Endodermal cell (in vitro differentiated cells): ENCODE data around the gene ZBTB46. TPM values are rescaled to one million over a fixed set of nuclear protein-coding genes. Genes with fewer than 3 reads are reported as not detected.

Experiments used
- DNase-seq: peaks from one replicate; pipeline ENCODE4 v3.0.0-alpha.2; 2017
- H3K27ac ChIP-seq: 2 replicates; pipeline ENCODE4 v1.5.1; 2013; ENCODE audit warnings: mild to moderate bottlenecking, low read depth, low read length, moderate library complexity
- H3K27me3 ChIP-seq: 2 replicates; pipeline ENCODE4 v1.6.1; 2013; ENCODE audit warnings: mild to moderate bottlenecking, low read length, moderate library complexity; ENCODE audit not compliant: insufficient read depth, control insufficient read depth, poor library complexity, severe bottlenecking
- H3K36me3 ChIP-seq: 2 replicates; pipeline ENCODE4 v1.7.0; 2013; ENCODE audit warnings: mild to moderate bottlenecking, low read length, moderate library complexity; ENCODE audit not compliant: control insufficient read depth, insufficient read depth
- H3K4me1 ChIP-seq: one replicate; pipeline ENCODE4 v1.7.0; 2013; ENCODE audit warnings: low read length; ENCODE audit not compliant: control insufficient read depth, insufficient read depth
- H3K4me3 ChIP-seq: 2 replicates; pipeline ENCODE4 v1.5.1; 2013; ENCODE audit warnings: mild to moderate bottlenecking, low read length, moderate library complexity
- H3K9ac ChIP-seq: 2 replicates; pipeline ENCODE4 v1.6.1; 2013; ENCODE audit warnings: mild to moderate bottlenecking, low read length, moderate library complexity; ENCODE audit not compliant: poor library complexity, severe bottlenecking; ENCODE audit errors: extremely low read depth
- H3K9me3 ChIP-seq: 2 replicates; pipeline ENCODE4 v1.6.1; 2013; ENCODE audit warnings: mild to moderate bottlenecking, low read length, moderate library complexity; ENCODE audit not compliant: control insufficient read depth
- H3K27ac Mint-ChIP-seq: 2 replicates; pipeline ENCODE4 v1.8.0; 2020; ENCODE audit warnings: mixed read lengths
- H3K27me3 Mint-ChIP-seq: 2 replicates; pipeline ENCODE4 v1.8.0; 2021; ENCODE audit warnings: mild to moderate bottlenecking, mixed read lengths; ENCODE audit not compliant: insufficient read depth
- H3K36me3 Mint-ChIP-seq: 2 replicates; pipeline ENCODE4 v1.8.0; 2020; ENCODE audit warnings: low read depth, mixed read lengths
- H3K4me1 Mint-ChIP-seq: 2 replicates; pipeline ENCODE4 v1.8.0; 2020; ENCODE audit warnings: mixed read lengths
- H3K4me3 Mint-ChIP-seq: 2 replicates; pipeline ENCODE4 v1.8.0; 2020; ENCODE audit warnings: mild to moderate bottlenecking, moderate library complexity, mixed read lengths
- H3K9me3 Mint-ChIP-seq: 2 replicates; pipeline ENCODE4 v1.8.0; 2020; ENCODE audit warnings: mild to moderate bottlenecking, mixed read lengths
- WGBS, 2 experiments: methylation state at CpG; one replicate each; pipeline versions ENCODE4 v1.1.5 to v1.1.7; 2013; ENCODE audit warnings: missing lambda C conversion rate in 2 of 2, mixed read lengths in 1 of 2; ENCODE audit not compliant: insufficient coverage in 1 of 2, insufficient read length in 1 of 2; 5-methylcytosine and 5-hydroxymethylcytosine counted together
- total RNA-seq, 2 donors: library from RNA; stranded (reverse); fragmentation: NEBNext Ultra II Directional in 1 of 2; extraction: Animal tissue kit (Norgen Biotek cat#: 25700) in 1 of 2; gene quantifications; 2 replicates in 1 of 2; 3 replicates in 1 of 2; pipeline ENCODE4 v1.2.1, GENCODE V29; 2021
- TF ChIP-seq, protein P1 (sequence below): fragments of 200-600 bp; sonication (generic); conservative IDR thresholded peaks from 2 replicates; pipeline ENCODE4 v1.5.0; 2021; ENCODE audit warnings: antibody characterized with exemption, mild to moderate bottlenecking

Gene ZBTB46
- total RNA-seq, 2 donors from 2014 or later: 24.9 to 25.9 TPM

DNA sequence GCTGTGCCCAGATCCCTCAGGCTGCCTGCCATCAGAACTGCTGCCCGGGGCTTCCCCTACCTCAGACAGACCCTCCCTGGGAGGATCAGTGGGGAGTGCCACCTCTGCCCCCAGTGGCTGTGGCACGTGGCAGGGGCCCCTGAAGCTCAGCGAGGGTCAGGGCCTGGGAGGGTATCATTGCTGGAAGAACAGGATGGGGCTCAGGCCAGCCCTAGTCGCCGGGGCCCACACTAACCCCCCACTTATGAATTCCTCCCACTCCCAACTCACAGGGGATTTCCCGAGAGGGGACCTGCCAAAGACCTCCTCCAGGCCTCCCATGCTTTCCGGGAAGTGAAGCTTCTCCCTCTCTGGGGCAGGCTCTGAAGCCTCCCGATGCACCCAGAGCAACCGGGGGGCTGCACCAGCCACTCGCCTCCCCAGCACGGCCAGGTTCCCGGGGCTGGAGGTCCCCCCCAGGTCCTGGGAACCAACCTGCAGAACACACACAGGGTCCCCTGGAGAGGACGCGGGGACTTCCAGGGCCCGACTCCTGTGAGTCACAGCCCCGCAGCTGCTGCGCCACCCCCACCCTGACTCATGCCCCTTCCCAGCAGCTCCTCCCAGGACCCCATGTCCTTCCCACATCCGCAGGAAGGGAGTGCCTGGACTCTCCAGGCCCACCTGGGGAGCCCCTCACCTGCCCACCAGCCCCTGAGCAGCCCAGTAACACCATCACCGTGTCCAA is 132.2 kb downstream of the ZBTB46 start:
- TF ChIP-seq, protein P1, sequence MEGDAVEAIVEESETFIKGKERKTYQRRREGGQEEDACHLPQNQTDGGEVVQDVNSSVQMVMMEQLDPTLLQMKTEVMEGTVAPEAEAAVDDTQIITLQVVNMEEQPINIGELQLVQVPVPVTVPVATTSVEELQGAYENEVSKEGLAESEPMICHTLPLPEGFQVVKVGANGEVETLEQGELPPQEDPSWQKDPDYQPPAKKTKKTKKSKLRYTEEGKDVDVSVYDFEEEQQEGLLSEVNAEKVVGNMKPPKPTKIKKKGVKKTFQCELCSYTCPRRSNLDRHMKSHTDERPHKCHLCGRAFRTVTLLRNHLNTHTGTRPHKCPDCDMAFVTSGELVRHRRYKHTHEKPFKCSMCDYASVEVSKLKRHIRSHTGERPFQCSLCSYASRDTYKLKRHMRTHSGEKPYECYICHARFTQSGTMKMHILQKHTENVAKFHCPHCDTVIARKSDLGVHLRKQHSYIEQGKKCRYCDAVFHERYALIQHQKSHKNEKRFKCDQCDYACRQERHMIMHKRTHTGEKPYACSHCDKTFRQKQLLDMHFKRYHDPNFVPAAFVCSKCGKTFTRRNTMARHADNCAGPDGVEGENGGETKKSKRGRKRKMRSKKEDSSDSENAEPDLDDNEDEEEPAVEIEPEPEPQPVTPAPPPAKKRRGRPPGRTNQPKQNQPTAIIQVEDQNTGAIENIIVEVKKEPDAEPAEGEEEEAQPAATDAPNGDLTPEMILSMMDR: no peak
- Histone ChIP-seq H3K4me3 (no peak overlapping the region), H3K4me1 (no peaks in the 10 kb centered on the region), H3K27ac (peak overlapping the region; percentile 38), H3K27me3 (no peaks in the 10 kb centered on the region), H3K36me3 (no peaks in the 10 kb centered on the region), H3K9me3 (no peaks in the 10 kb centered on the region), H3K9ac (no peak overlapping the region)
- Mint-ChIP-seq H3K36me3 (peaks cover 3% of the 10 kb centered on the region), H3K27ac (no peak overlapping the region), H3K4me1 (no peaks in the 10 kb centered on the region), H3K27me3 (no peaks in the 10 kb centered on the region), H3K9me3 (no peaks in the 10 kb centered on the region), H3K4me3 (no peak overlapping the region)
- WGBS, 2 experiments: 73 to 86% methylated on average over 7 to 19 of the region's 19 CpGs
- DNase-seq: peak; percentile 71

DNA sequence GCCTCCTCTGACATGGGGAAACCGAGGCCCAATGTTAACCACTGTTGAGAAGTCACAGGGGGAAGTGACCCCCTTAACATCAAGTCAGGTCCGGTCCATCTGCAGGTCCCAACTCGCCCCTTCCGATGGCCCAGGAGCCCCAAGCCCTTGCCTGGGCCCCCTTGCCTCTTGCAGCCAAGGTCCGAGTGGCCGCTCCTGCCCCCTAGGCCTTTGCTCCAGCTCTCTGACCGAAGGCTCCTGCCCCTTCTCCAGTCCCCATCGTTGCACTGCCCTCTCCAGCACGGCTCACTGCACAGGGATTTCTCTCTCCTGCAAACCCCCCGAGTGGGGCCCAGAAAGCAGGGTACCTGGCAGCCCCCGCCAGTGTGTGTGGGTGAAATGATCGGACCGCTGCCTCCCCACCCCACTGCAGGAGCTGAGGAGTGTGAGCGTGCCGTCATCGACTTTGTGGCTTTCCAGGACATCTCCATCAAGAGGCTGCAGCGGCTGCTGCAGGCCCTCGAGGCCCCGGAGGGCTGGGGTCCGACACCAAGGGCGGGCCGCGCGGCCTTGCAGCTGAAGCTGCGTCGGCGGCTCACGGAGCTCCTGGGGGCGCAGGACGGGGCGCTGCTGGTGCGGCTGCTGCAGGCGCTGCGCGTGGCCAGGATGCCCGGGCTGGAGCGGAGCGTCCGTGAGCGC is 133.1 kb downstream of the ZBTB46 start:
- peaks cover 2% of the 10 kb centered on the region for H3K9me3 Mint-ChIP-seq
- no peak overlapping the region for H3K4me3 ChIP-seq
- TF ChIP-seq, protein P1: no peak
- H3K27me3 Mint-ChIP-seq: no peaks in the 10 kb centered on the region
- H3K27ac Mint-ChIP-seq: no peak overlapping the region
- no peaks in the 10 kb centered on the region for H3K4me1 Mint-ChIP-seq
- H3K36me3 Mint-ChIP-seq: peaks cover 6% of the 10 kb centered on the region
- H3K4me1 ChIP-seq: no peaks in the 10 kb centered on the region
- no peak overlapping the region for H3K4me3 Mint-ChIP-seq
- H3K27me3 ChIP-seq: no peaks in the 10 kb centered on the region
- no peak overlapping the region for H3K9ac ChIP-seq
- H3K36me3 ChIP-seq: no peaks in the 10 kb centered on the region
- H3K27ac ChIP-seq: no peak overlapping the region
- WGBS, 2 experiments: 90 to 95% methylated on average over 28 to 40 of the region's 40 CpGs
- no peaks in the 10 kb centered on the region for H3K9me3 ChIP-seq
- peak; percentile 52 for DNase-seq

DNA sequence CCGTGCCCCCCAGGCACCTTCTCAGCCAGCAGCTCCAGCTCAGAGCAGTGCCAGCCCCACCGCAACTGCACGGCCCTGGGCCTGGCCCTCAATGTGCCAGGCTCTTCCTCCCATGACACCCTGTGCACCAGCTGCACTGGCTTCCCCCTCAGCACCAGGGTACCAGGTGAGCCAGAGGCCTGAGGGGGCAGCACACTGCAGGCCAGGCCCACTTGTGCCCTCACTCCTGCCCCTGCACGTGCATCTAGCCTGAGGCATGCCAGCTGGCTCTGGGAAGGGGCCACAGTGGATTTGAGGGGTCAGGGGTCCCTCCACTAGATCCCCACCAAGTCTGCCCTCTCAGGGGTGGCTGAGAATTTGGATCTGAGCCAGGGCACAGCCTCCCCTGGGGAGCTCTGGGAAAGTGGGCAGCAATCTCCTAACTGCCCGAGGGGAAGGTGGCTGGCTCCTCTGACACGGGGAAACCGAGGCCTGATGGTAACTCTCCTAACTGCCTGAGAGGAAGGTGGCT is 133.7 kb downstream of the ZBTB46 start:
- no peaks in the 10 kb centered on the region for H3K4me1 ChIP-seq
- Mint-ChIP-seq H3K27me3 (no peaks in the 10 kb centered on the region), H3K36me3 (peaks cover 6% of the 10 kb centered on the region), H3K4me1 (no peaks in the 10 kb centered on the region), H3K27ac (no peak overlapping the region), H3K4me3 (no peak overlapping the region), H3K9me3 (peaks cover 2% of the 10 kb centered on the region)
- no peak overlapping the region for H3K9ac ChIP-seq
- TF ChIP-seq, protein P1: peak; percentile 19
- H3K4me3 ChIP-seq: no peak overlapping the region
- H3K27me3 ChIP-seq: no peaks in the 10 kb centered on the region
- no peak overlapping the region for H3K27ac ChIP-seq
- DNase-seq: peak; percentile 61
- no peaks in the 10 kb centered on the region for H3K9me3 ChIP-seq
- 88 to 91% methylated on average over 5 to 7 of the region's 7 CpGs for WGBS, 2 experiments
- H3K36me3 ChIP-seq: no peaks in the 10 kb centered on the region
